ENCODE results near the gene ACTG1. TPM values are rescaled to one million over a fixed set of nuclear protein-coding genes. Genes with fewer than 3 reads are reported as not detected.
A peak's percentile ranks its signal among the peaks of the same experiment; 100 is the strongest.

The ACTG1 gene
- total RNA-seq, 1 experiment from 2014 or later, result 3,247 TPM

DNA sequence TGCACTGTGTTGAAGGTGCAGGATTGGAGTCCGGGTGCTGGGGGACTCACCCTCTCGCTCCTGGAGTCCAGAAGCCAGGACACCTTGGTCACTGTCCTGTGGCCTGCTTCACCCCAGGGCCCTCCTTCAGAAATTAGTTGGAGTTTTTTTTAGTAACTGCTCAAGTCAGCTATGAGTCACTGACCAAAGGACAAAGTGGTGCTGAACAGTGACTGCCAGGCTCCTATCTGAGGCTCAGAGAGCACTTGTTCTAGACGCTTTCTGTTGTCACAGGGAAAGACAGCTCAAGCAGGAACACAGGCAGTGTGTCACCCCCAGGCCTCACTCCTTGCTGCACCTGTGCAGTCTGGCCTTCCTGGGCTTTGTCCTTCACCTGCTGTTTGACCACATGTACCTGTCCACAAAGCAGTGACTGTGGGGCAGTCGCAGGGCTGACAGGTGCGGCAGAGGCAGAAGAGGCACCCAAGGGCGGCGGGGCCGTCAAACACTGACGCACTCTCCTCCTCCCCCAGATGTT, 43.6 kb upstream of the ACTG1 start:
- intact Hi-C loops (cut with micrococcal nuclease; ENCODE audit: unreplicated experiment), result no loop called here
- H3K4me1 ChIP-seq (ENCODE audit: insufficient read depth, low read length, poor library complexity, severe bottlenecking), result peaks cover 36% of the 10 kb centered on the region
- DNase-seq (ENCODE audit: low spot score), result no peak
- no TSS peak for BruUV-seq (replicated peaks)
- no peak for TF ChIP-seq EZH2 (IDR thresholded peaks at IDR 0.05; ENCODE audit: borderline replicate concordance, low read depth, low read length, poor library complexity, severe bottlenecking)
- TF ChIP-seq, protein P1, sequence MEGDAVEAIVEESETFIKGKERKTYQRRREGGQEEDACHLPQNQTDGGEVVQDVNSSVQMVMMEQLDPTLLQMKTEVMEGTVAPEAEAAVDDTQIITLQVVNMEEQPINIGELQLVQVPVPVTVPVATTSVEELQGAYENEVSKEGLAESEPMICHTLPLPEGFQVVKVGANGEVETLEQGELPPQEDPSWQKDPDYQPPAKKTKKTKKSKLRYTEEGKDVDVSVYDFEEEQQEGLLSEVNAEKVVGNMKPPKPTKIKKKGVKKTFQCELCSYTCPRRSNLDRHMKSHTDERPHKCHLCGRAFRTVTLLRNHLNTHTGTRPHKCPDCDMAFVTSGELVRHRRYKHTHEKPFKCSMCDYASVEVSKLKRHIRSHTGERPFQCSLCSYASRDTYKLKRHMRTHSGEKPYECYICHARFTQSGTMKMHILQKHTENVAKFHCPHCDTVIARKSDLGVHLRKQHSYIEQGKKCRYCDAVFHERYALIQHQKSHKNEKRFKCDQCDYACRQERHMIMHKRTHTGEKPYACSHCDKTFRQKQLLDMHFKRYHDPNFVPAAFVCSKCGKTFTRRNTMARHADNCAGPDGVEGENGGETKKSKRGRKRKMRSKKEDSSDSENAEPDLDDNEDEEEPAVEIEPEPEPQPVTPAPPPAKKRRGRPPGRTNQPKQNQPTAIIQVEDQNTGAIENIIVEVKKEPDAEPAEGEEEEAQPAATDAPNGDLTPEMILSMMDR (conservative IDR thresholded peaks at IDR 0.05; ENCODE audit: low read depth, low read length), result no peak
- H3K27me3 ChIP-seq (replicated peaks; ENCODE audit: insufficient read depth, low read depth, low read length, poor library complexity), result no peaks in the 10 kb centered on the region
- H3K9me3 ChIP-seq (ENCODE audit: low read depth, low read length, poor library complexity, severe bottlenecking), result no peaks in the 10 kb centered on the region
- ChIA-PET CTCF (no interaction called here), POLR2A (ENCODE audit: low non-redundant PET) (interaction anchor here (0.6 kb wide), 1 partner anchor 152 kb away, joined by 4 read pairs; no protein-coding TSS in a partner anchor)
- no peak overlapping the region for H3K4me3 ChIP-seq (ENCODE audit: low read depth, low read length, poor library complexity, severe bottlenecking)
- no peak overlapping the region for H3K27ac ChIP-seq (ENCODE audit: low read depth, low read length, poor library complexity, severe bottlenecking)
- peaks cover 45% of the 10 kb centered on the region for H3K36me3 ChIP-seq (ENCODE audit: insufficient read depth, low read length, poor library complexity, severe bottlenecking)

DNA sequence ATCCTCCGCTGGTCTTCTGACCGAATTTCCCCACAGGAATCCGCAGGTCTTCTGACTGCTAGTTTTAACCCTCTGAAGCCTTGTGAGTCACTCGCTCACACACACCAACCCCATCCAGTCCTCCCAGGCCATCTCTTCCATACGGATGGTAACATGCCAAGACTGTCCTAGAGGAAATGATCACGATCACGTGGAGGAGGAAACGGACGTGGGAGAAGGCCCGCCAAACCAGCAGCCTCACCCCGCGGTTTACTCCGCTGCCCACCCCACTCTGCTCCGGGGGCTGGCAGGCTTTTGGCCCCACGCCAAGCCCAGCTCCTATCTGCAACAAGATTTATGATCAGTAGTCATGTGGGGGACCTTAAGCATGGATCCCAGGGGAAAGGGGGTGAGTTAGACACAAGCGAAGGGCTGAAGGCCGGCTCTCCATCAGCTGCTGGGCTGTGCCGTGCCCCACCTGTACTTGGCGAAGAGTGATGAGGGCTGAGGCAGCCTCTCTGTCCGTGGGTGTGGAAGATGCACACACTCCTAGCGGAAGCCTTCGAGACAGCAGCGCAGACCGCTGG, 41.1 kb upstream of the ACTG1 start:
- Histone ChIP-seq H3K4me3 (ENCODE audit: low read depth, low read length, poor library complexity, severe bottlenecking) (peak overlapping the region; percentile 85), H3K9me3 (ENCODE audit: low read depth, low read length, poor library complexity, severe bottlenecking) (no peaks in the 10 kb centered on the region), H3K4me1 (ENCODE audit: insufficient read depth, low read length, poor library complexity, severe bottlenecking) (peaks cover 10% of the 10 kb centered on the region), H3K27ac (ENCODE audit: low read depth, low read length, poor library complexity, severe bottlenecking) (peak overlapping the region; percentile 96), H3K36me3 (ENCODE audit: insufficient read depth, low read length, poor library complexity, severe bottlenecking) (peaks cover 45% of the 10 kb centered on the region), H3K27me3 (replicated peaks; ENCODE audit: insufficient read depth, low read depth, low read length, poor library complexity) (no peaks in the 10 kb centered on the region)
- CTCF ChIA-PET, result no interaction called here
- no TSS peak for BruUV-seq (replicated peaks)
- no peak for TF ChIP-seq EZH2 (IDR thresholded peaks at IDR 0.05; ENCODE audit: borderline replicate concordance, low read depth, low read length, poor library complexity, severe bottlenecking)
- TF ChIP-seq, protein P1 (conservative IDR thresholded peaks at IDR 0.05; ENCODE audit: low read depth, low read length), result no peak
- peak; percentile 89 for DNase-seq (ENCODE audit: low spot score)
- intact Hi-C loops (cut with micrococcal nuclease; ENCODE audit: unreplicated experiment), result loop anchor here (5.0 kb wide), 1 partner anchor 36 kb away; no protein-coding TSS in a partner anchor
- POLR2A ChIA-PET (ENCODE audit: low non-redundant PET), result interaction anchor here (0.5 kb wide), 1 partner anchor 372 kb away, joined by 4 read pairs; no protein-coding TSS in a partner anchor

DNA sequence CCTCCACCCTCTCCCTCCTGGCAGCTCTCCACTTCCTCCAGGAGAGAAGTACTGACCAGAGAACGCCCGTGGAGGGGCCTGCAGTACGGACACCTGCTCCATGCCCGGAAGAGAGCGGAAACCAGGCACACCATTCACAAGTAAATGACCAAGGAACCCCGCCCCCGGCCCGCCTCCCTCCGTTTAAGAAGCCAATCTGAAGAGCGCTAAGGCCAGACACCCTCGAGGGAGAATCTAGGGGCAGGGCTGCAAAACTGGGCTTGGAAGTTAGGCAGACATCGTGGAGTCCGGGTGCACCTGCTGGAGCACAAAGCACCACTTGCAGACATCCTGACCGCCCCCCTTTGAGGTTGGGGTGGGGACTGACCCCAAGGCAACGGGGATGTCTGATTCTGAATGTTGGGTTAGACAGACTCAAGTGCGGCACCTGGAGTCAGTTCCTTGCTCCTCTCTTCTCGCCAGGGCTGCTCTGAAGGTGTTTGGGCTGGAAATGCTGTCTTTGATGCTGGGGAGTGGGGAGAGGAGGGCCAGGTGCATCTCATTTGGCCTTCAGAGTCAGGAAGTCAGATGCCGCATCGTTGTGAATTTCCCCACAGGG, 40.5 kb upstream of the ACTG1 start:
- peak; percentile 95 for DNase-seq (ENCODE audit: low spot score)

More for the DNA sequence above, 40.5 kb upstream of the ACTG1 start:
- Histone ChIP-seq H3K36me3 (ENCODE audit: insufficient read depth, low read length, poor library complexity, severe bottlenecking) (peaks cover 42% of the 10 kb centered on the region), H3K4me3 (ENCODE audit: low read depth, low read length, poor library complexity, severe bottlenecking) (peak overlapping the region; percentile 85), H3K9me3 (ENCODE audit: low read depth, low read length, poor library complexity, severe bottlenecking) (no peaks in the 10 kb centered on the region), H3K27me3 (replicated peaks; ENCODE audit: insufficient read depth, low read depth, low read length, poor library complexity) (no peaks in the 10 kb centered on the region), H3K27ac (ENCODE audit: low read depth, low read length, poor library complexity, severe bottlenecking) (peak overlapping the region; percentile 96), H3K4me1 (ENCODE audit: insufficient read depth, low read length, poor library complexity, severe bottlenecking) (peaks cover 10% of the 10 kb centered on the region)
- CTCF ChIA-PET, result interaction anchor here (1.1 kb wide), 1 partner anchor 14 kb away, joined by 3 read pairs; no protein-coding TSS in a partner anchor
- POLR2A ChIA-PET (ENCODE audit: low non-redundant PET), result interaction anchor here (0.7 kb wide), 1 partner anchor 38 kb away, joined by 4 read pairs; no protein-coding TSS in a partner anchor
- TF ChIP-seq, protein P1 (conservative IDR thresholded peaks at IDR 0.05; ENCODE audit: low read depth, low read length), result 0 out of 2 replicates have a peak, but pooled peaks have one; percentile 11
- TF ChIP-seq EZH2 (IDR thresholded peaks at IDR 0.05; ENCODE audit: borderline replicate concordance, low read depth, low read length, poor library complexity, severe bottlenecking), result no peak
- intact Hi-C loops (cut with micrococcal nuclease; ENCODE audit: unreplicated experiment), result loop anchor here (5.0 kb wide), 1 partner anchor 36 kb away; no protein-coding TSS in a partner anchor
- BruUV-seq (replicated peaks), result no TSS peak
